GM18867 (cell line): ENCODE data around the gene FBXL19.

Source experiments
- ATAC-seq: cut with Tn5 transposase; IDR thresholded peaks from one replicate; pipeline ENCODE4 v1.9.1; 2021; ENCODE audit warnings: mild to moderate bottlenecking, moderate library complexity; ENCODE audit not compliant: unreplicated experiment

Gene FBXL19

DNA sequence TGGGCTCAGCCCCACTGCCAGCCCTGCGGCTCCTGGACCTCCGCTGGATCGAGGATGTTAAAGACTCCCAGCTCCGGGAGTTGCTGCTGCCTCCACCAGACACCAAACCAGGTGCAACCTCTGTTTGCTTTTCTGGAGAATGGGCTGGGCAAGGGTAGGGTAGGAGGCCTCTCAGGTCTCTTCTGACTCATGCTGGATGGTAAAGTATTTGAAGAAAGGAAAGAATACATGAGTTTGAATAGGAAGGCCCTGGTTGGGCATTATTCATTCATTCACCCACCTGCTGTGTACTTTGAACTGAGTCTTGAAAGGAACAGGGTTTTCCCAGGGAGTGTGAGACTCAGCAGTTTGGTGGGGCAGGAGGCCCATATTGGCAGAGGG is 19.0 kb downstream of the FBXL19 start:
- ATAC-seq = no peak

DNA sequence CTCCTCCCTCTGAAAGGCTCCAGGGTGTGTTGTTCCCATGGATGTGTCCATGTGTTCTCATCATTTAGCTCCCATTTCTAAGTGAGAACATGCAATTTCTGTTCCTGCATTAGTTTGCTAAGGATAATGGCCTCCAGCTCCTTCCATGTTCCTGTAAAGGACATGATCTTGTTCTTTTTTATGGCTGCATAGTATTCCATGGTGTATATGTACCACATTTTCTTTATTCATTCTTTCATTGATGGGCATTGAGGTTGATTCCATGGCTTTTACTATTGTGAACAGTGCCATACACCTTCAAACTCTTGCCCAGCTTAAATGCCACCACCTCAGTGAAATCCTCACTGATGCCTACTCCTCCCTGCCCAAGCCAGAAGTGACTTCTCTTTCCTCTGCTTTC is 21.0 kb downstream of the FBXL19 start:
- ATAC-seq = no peak

- ATAC-seq = no peak
These were observed 23.5 kb downstream of the FBXL19 start for GRCh38 chr16:30946671-30947540.

- ATAC-seq = no peak
These were observed 24.1 kb downstream of the FBXL19 start for GRCh38 chr16:30947541-30947858.

- ATAC-seq = no peak
These were observed 24.7 kb downstream of the FBXL19 start for GRCh38 chr16:30947859-30948666.

- peak; percentile 64 for ATAC-seq
These were observed 25.6 kb downstream of the FBXL19 start, which contains the start of gene ORAI3 for GRCh38 chr16:30948667-30949649. Gene ORAI3 (plus strand): TSS chr16:30949068. CDS start chr16:30949290, 222 bp downstream.

DNA sequence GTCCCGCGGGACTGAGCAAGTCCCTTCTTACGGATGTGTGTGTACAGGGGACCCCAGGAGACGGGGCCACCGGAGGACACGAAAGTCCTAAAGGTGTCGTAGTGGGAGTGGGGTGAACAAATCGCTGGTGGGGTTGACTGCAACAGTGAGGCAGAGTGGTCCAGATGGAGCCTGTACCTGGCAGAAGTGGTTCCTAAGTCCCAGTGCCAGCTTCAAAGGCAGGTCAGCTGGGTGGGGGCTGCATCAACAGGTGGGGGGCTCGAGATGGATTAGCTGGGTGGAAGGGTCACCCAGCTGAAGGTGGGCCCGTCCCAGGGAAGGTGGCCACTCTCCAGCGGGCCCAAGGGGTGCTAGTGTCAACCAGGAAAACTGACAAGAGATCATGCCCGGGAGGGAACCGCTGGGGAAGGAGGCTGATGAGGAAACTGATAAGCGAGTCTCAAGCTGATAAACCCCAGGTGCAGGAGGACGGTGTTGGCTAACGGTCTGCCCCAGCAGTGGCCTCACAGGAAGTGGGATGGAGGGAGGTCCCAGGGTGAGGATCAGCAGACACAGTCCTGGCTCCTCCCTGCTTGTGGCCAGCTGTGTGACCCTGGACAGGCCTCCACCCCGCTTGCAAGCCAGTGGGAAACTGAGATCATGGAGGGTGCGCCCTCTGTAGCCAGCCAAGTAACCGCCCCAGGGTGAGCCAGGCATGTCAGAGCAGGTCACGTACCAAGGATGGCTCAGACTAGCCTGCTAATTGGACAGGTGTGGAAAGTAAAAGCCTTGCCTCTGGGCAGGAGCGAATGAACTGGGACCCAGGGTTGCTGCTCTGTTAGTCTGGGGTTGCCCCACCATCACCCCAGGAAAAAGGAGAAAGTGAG is 26.5 kb downstream of the FBXL19 start:
- ATAC-seq = peak; percentile 40

- no peak for ATAC-seq
These were observed 27.2 kb downstream of the FBXL19 start for GRCh38 chr16:30950516-30951065.

GRCh38 chr16:30951193-30951592 is 27.8 kb downstream of the FBXL19 start:
- no peak for ATAC-seq

DNA sequence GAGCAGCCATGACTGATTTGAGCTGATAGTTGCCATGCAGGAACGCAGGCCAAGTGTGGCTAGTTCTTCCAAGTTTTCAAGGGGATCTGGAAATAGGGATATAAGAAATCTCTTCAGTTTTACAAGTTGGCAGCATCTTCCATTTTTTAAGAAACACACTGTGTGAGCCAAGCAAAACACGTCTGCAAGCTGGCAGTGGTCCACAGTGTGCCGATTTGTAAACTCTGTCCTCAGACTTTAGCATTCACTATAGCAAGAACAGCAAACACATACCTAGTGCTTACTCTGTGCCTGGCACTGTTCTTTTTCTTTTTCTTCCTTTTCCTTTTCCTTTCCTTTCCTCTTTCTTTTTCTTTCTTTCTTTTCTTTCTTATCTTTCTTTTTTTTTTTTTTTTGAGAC is 28.4 kb downstream of the FBXL19 start:
- no peak for ATAC-seq

GRCh38 chr16:30953111-30953510 is 29.7 kb downstream of the FBXL19 start:
- no peak for ATAC-seq

DNA sequence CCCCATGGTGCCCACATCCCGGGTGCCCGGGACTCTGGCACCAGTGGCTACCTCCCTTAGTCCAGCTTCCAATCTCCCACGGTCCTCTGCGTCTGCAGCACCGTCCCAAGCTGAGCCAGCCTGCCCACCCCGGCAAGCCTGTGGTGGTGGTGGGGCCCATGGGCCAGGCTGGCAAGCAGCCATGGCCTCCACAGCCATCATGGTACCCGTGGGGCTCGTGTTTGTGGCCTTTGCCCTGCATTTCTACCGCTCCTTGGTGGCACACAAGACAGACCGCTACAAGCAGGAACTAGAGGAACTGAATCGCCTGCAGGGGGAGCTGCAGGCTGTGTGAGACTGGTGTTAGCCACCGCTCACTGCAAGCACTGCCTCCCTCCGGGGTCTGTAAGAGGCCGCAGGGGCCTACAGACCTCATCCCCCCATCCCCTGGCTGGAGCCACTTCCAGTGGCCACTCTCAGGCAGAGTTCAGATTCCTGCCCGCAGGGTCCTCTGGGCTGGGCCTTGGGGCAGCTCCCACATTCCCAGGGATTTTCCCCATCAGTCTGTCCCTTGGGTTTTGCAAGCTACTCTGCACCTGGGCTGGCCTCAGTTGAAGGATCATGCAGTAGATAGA is 30.2 kb downstream of the FBXL19 start:
- no peak for ATAC-seq

DNA sequence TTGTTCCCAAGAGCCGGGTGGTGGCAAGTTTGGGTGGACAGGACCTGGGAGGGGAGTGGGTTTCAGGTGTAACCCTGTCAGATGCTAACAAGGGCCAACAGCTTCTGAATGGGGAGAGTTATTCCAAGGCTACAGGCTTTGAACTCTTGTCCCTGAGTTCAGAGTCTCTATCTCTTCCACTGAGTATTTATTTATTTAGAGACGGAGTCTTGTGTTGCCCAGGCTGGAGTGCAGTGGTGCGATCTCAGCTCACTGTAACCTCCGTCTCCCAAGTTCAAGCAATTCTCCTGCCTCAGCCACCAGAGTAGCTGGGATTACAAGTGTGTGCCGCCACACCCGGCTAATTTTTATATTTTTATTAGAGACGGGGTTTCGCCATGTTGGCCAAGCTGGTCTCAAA is 31.6 kb downstream of the FBXL19 start:
- ATAC-seq = no peak

DNA sequence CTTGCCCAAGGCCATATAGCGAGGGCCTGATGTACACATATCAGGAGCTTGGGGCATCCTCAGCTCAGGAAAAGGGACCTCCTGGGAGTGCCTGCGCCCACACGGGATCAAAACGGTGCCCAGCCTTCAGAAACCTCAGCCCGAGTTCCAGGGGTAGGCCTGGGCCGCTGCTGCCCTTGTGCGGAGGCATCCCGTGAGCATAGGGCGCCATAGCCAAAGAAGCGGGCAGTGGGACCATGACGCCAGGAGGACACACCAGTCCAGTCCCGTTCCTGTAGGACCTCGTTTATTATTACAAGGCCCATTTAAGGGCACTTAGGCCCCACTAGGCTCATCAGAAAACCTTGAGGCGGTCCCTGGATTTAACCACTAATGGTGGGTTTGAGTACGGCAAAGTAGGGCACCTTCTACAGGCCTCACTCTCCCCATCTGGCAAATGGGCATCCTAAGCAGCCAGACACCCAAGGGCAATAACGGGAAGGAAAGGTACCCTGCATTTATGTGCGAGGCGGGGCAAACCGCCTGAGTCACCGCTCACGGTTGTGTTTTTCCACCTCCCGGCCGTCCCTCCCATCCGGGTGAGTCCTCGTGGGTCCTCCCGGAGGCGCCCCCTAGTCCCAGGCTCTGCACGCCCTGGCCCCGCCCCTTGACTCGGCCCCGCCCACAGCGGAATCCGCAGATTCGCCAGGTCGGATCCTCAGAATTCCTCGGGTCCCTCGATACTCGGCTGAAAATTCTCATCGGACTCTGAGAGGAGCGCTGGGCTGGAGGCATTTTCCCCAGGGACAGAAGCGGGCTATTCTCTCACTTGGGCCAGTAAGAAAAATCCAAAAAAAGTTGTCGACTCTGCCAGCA is 33.5 kb downstream of the FBXL19 start:
- peak; percentile 46 for ATAC-seq

GRCh38 chr16:30957456-30958174 is 34.2 kb downstream of the FBXL19 start, which contains the start of gene SETD1A:
Gene SETD1A (plus strand): TSS chr16:30957754. CDS start chr16:30958732, 978 bp downstream.
- peak; percentile 66 for ATAC-seq

DNA sequence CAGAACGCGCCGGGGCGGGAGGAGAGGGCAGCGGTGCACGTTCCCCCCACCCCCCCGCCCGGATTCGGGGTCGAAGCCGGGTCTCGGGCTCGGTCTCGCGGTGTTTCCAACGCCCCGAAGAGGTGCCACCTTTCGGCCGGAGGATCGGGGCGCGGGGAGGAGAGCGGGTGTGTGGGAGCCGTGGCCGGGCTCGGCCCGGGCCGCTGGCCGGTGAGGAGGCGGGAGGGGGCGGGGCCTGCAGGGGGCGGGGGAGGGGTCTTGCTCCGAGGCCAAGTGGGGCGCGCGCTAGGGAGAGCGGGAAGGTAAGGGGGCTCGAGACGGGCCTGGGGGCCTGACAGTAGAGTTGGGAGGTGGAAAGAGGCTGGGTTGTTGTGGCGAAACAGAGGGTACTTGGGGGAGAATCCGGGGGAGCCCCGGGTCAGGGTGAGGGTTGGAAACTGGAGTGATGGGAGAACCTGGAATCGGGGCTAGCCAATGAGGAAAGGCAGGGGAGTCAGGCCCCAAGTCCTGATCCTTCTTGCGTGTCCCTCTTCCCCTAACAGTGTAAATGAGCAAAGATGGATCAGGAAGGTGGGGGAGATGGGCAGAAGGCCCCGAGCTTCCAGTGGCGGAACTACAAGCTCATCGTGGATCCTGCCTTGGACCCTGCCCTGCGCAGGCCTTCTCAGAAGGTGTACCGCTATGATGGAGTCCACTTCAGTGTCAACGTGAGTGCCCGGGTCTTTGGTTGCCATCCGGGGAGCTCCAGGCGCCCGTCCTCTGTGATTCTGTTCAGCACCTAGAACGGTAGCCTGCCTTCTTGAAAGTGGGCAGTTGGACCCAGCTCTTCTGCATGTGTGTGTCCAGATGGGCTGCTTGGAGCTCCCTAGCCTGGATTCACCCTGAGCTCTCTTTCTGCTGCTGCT is 35.1 kb downstream of the FBXL19 start:
- ATAC-seq = peak; percentile 28
